ENCODE measurements around the gene KCNQ1.

The KCNQ1 gene

DNA sequence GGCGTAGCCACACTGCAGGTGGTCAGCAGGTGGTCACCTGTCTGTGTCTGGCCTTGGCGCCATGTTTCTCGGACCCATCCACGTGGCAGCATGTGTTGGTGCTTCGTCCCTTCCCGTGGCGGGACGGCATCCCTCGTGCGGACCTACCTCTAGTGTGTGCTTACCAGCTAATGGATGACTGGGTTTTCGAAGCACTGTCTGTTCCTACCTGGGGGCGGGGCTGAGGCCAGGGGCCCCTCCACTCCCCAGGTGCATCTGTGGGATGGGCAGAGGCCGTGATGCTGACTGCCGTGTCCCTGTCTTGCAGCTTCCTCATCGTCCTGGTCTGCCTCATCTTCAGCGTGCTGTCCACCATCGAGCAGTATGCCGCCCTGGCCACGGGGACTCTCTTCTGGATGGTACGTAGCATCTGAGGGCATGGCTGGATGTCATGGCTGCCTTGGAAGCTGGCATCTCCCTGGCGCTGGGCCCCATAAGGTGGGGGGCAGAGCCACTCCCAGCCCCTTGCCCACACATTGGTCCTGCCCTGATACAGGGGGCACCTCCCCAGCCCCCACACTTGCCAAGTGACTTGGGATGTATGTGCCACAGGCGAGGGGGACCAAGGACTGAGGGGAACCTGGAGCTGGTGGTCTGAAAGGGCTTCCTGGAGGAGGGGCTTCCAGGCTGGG lies 82.9 kb downstream of the KCNQ1 start:
- no peak for DNase-seq

DNA sequence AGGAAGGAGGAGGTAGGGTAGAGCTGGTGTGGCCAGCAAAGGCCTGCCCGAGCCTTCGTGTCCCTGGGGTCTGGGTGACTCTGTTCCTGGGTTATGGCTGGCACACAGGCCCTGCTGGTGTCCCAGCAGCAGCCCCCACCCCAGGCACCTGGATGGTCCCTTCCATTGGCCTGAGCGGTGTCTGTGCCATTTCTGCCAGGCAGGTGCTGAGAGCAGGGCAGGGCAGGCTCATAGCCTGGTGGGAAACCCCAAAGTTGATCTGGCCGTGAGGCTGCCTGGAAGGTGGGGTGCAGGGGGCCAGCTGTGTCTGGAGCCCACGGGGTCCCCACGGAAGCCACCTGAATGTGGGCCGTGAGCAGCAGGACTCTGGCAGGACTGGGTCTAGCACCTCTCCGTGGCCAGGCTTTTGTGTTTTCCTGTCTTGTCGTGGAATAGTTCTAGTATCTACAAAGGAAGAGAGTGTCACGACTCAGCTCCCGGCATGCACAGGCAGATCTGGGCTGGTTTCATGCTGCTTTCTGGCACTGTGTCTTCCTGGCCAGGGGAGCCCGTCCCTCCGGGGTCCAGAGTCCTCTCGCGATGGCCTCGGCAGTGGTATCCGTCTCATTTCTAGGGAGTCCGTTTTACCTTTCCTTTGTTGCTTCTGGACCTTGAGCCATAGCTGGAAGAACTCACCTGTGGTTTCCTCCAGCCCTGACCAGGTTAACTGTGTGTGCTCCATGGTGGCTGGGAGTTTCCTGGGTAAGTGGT lies 83.7 kb downstream of the KCNQ1 start:
- no peak for DNase-seq

DNA sequence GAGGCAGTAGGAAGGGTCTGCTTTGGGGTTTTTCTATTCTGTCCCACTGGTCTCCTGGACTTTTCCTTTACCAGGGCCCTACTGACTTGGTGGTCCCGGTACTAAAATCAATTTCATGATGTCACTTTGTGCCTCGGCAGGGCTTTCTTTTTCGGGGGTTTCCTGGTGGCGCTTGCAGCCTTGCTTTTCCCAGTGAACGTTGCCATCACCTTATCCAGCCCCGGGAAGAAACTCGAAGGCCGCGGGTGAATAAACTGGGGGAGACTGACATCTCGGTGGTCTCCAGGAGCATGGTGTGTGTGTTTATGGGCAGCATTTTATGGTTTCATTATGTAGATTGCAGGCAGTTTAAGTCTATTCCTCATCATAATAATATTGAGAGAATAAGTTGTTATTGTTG lies 84.4 kb downstream of the KCNQ1 start:
- DNase-seq = no peak

DNA sequence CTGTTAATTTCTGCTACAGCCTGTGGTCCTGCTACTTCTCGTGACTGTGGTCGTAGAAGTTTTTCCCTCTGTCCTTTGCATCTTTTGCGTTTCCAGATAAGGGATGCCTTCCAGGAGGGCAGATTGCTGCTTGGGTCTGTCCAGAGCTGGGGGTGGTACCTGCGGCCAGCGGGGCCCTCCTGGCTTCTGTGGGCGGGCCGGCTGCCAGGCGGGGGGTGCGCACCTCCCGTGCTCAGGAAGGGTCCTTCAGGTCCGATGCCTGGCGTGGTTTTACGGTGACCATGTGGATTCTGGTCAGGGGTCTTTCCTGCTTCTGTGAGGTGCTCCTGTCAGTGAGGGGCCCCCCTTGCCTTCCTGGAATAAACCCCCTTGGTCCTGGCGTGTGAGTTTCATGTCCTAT lies 84.8 kb downstream of the KCNQ1 start:
- DNase-seq = no peak

DNA sequence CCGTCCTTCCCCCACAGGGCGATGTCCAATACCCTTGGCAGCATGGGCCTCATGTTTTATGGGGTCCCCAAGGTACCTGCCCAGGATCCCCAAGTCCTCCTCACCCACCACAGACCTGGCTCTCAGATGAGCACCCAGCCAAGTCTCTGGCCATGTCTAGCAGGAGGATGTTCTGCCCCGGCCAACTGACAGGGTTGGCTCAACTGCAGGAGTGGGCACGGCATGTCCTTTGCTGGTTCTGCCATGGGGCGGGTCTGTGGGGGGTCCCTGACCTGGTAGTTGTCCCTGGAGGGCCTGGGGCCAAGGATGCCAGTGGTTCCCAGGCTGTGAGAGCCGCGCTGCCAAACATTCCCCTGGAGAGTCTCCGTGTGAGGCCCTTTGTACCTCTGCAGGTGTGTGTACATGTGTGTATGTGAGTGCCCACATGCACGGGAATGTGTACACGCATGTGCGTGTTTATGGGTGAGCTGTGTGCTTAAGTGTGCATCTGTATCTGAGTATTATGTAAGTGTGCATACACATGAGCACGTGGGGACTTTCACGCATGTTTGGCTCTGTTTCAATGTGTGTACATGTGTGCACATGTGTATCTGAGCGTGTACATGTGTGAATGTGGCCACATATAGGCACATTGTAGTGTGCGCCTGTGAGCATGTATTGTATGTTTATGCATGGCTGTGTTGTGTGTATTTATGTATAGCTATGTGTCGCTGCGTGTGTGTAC lies 85.5 kb downstream of the KCNQ1 start:
- no peak for DNase-seq

DNA sequence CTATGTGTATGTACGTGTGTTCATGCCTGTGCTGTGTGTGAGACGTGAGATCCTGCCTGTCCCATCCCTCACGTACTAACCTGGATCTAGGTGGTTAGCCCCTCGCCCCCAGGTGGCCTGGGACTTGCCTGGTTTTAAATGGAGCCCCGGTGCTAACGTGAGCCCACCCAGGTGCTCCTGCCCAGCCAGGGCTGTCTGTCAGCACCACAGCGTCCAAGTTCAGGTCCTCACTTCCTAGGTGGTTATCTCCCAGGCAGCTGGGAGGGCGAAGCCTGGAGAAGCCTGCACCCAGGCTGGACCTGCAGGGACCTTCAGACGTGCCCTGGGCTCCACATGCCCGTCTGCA lies 86.0 kb downstream of the KCNQ1 start:
- DNase-seq = no peak

DNA sequence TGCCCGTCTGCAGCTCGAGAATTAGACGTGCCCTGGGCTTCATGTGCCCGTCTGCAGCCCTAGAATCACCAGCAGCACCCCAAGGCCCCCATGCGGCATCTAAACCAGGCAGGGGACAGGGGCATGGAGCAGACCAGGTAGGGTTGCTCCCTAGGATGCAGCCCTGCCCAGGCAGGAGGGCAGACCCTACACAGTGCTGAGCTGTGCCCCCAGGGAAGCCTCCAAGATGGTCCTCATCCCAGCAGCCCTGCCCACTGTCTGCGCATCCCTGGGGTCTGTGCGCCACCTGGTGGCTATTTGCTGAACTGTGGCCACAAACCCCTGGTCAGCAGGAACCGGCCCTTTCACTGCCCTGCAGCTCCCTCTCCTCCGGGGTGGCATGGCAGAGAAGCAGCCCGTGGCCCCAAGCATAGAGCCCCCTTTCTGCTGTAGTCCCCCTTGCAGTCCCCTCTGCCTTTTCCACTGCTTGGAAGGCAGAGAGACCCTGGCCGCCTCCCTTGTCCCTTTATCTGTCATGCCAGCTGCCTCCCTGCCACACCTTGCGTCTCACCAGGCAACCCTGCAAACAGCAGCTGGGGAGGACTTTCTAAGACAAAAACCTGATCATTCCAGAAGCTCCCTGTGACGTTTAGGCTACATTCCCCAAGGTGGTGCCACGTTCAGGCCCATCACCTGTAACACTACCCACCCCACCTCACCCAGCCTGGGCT lies 86.6 kb downstream of the KCNQ1 start:
- DNase-seq = no peak

DNA sequence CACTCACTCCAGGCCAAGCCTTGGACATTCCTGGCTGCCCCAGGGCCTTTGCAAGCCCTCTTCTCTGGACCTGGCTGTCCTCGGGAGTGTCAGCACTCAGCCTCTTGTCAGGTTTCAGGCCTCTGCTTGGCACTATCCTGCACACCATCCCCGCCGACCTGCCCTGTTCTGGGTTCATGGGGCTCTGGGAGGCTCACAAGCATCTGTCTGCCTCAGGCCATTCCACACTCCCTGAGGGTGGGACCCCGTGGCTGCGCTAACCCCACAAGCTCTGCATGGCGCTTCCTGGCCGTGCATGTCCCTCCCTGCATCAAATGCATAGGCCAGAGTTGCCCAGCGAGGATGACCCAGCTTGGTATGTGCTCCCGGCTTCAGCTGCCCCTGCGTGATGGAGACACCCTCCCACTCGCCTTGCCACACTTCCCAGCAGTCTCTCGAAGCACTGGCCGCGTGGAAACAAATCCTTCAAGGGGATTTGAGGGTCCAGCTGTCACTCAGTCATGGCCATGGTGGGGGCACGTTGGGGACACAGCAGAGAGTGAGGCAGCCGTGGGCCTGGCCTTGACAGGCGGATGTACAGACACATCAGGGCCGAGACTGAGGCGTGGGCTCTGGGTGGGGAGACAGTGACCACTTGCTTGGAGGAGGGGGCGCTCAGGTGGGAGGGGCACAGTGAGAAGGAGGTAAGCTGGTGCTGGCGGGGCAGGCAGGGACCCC lies 87.3 kb downstream of the KCNQ1 start:
- DNase-seq = no peak

DNA sequence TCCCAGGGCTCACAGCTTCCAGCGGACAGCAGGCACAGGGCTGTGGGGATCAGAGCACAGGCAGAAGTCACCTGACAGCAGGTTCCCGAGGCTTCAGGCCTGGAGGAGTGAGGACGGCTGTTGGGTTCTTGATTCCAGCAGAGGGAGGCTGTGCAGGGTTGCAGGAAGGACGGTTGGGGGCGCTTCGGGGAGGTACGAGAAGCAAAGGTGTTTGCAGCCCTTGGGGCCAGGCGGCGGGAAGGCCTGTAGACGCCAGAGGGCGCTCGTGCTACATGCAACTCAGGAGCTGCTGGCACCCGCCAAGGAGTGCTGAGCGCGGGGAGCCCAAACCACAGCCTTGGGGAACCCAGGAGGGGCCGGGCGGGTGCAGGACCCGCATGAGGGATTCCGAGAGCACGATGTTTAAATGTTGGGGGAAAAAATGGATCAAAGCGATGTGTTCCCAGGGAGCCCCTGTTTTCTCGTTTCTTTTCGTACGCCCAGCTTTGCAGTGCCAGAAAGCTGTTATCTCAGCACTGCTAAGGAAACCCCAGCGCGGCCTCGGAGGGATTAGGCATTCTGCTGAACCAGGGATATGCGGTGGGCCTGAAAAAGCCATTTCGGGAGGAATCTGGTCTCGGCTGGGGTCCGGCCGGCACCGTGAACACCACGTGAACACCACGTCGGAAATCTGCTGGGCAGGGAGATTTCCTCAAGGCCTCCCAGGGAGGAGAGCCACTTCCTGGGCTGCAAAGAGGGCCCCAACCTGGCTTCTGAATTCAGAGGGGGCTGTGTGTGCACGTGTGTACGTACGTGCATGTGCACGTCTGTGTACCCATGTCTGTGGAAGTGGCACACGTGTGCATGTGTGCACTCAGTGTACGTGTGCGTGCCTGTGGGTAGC lies 88.1 kb downstream of the KCNQ1 start:
- no peak for DNase-seq

DNA sequence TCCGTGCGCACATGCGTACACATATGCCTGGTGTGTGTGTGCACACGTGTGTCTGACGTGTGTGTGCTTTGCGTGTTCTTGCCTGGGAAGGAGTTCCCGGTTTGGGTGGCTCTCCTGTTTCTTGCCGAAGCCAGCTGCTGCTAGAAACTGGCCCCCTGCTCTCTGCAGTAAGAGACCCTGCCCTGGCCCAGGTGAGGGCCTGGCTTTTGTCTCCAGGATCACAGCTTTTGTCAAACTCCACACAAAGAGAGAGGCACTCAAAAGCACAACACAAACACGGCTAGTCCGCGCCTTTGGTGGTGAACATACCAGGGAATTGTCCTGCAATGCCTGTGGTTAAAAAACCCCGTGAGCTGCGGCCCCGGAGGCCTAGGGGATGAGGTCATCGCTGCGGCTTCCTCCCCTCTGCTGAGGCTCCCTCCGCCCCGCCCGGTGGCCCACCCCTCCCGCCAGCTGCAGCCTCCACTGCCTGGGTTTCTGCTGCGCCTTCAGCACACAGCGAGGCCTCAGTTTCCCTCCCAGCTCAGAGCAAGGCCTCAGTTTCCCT lies 88.9 kb downstream of the KCNQ1 start:
- no peak for DNase-seq

DNA sequence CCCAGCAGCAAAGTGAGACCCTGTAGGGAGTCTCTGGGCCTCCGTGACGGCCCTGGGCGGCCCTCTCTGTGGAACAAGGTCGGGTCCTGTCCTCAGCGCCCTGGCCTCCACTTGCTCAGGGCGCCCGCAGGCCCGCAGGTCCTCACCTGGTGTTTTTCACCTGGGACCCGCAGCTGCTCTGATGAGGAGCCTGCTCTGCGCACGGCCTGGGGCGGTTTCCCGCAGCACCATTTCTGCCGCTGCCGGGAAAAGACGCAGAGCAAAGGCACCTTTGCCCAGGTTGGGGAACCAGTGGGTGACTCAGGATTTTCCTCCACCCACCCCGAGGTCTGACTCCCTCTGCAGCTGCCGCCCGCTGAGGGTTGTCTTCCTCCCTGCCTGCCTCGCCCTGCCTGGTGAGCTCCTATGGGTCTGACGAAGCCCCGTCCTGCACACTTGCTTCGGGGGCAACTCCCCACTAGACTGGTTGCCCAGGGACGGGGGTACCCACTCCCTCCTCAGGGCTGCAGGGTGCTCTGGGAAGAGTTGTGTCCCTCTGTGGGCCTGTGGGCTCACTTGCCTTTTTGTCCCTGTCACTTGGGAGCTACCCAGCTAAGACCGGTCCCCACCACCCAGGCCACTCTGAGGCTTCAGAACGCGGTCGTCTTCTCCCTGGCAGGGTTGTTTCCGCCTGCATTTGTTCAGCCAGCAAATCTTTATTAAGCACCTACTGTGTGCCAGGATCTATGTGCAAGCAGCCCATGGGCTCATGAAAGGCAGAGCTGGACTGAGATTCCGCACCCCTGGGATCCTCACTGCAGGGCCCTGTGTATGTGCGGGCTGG lies 89.5 kb downstream of the KCNQ1 start:
- no peak for DNase-seq

DNA sequence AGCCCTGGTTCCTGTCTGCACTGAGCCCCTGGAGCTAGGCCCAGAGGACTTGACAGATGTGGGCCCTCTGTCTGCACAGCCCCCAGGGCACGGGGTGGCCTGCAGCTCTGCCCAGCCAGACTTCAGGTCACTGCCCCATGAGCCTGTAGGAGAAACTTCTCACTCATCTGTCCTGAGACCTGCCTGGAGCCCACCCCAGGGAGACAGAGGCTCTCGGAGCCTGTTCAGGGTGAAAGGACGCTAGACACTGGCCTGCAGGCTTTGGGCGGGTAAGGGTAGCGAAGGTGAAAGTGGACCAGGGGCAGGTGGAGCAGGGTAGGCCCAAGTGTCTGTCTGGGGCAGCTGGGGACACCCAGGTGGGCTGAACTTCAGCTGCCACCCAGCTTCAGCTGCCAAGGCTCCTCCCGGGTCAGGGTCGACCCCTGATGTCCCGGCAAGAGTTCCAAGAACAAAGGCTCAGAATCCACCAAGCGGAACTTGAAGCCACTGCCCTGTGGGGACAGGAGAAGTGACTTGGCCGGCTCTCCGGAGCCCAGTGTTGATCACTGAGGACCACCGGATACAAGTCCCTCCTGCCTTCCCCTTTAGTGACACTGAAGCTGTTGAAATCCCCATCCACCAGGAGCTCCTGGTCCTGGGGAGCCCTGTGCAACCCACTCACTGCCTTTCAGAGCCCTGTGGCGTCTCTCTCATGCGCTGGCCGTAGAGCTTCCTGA lies 90.3 kb downstream of the KCNQ1 start:
- no peak for DNase-seq

DNA sequence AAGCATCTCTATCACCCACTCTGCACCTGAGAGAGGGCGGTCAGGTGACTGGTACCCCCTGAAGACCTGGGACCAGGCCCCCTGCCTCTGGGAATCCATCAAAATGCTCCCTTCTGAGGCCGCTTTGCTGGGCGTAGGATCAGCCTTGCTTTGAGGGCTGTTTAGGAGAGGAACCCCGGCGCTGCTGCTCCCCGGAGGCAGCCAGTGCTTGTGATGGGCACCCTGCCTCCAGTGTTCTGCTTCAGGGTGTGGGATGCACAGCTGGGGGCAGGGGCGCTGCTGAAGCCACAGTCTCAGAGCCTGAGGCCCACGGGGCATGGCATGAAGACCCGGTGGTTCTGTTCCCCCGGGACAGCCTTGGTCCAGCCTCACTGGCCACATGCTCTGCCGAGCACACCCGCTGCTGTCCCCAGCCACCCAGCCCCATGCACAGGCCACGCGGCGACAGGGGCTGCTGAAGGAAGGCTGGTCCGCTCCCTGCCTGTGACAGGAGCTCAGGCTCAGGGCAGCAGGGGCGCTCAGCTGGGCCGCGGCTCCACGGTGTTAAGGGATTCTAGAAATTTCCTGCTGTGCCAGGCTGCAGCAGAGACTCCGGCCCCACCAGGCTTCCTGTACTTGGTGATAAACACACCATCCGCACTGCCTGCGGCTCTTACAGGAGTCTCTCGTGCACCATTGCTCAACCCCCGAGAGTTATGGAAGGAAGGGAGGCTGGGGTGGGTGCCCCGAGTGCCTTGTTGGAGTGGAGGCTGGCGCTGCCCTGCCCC lies 91.0 kb downstream of the KCNQ1 start:
- DNase-seq = no peak

DNA sequence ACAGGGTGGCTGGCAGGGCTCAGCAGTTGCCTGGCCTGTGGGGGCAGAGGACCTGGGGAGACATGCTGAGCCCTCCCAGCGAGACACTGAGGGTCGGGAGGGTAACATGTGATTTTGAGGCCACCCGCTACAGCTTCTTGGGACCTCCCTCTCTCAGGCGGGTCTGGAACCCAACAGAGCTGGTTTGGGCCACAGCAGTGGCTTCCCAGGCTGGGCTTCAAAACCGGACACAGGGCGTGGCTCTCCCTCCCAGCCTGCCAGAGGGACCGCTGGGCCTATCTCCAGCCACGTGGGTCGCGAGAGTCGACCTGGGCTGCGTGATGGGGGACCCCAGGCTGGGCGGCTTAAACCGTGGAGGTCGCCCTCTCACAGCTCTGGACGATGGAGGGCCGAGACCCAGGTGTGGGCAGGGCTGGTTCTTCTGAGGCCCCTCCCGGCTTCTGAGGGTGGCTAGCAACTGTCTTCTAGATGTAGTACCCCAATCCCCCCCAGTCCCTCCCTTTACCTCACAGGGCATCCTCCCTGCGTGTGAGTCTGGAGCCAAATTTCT lies 91.7 kb downstream of the KCNQ1 start:
- no peak for DNase-seq

DNA sequence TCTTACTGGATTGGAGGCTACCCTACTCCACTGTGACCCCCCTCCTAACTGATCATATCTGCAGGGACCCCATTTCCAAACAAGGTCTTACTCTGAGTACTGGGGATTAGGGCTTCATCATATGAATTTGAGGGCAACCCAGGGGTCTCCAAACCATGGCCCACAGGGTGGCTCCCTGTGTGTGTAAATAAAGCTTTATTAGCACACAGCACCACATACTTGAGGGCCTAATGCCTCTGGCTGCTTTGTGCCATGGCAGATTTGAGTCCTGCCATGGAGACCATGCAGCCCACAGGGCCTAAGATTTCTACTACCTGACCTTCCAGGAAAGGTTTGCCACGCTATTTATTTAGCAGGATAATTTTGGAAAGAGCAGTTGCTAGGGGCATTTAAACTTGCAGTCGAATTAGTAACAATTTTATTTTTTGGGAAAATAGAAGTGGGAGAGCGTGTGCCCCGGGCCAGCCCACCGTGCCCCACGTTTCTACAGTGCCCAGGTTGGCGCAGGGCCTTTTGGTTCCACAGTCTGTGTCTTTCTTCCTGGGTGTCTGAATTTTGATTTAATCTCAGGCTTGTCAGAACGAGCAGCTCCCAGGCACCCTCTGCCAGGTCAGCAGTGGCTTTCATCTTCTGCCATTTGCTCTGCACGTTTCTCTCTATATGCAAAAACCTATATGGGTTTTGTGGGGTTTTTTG lies 92.3 kb downstream of the KCNQ1 start:
- no peak for DNase-seq

DNA sequence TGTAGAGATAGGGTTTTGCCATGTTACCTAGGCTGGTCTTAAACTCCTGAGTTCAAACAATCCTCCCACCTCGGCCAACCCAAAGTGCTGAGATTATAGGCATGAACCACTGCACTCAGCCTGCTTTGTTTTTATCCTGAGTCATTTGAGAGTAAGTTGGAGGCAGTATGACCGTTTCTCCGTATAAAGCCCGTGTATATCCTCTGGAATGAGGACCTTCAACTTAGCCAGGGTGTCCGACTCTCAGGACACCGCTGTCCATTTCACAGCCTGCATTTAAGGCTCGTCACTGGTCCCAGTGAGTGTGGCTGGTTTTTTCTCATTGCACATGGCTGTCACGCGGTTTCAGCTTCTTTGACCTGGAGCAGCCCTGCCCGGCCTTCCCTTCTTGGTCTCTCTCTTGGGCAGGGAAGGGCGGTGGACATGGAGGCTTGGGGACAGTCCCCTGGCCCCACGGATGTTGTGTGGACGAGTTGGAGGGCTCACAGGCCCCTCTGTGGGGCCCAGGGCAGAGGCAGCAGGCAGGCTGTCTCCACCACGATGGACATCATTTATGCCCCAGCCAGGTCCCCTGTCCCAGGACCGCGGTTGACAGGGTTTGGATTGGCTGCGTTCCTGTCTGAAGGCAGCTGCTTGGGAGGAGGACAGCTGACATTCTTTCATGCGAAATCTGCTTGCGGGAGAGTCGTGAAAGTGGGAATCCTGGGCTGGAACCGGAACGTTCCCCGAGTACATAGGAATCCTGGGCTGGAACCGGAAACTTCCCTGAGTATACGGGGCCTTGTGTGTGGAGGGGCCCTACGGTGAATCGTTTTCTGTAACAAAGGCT lies 93.3 kb downstream of the KCNQ1 start:
- DNase-seq = no peak

DNA sequence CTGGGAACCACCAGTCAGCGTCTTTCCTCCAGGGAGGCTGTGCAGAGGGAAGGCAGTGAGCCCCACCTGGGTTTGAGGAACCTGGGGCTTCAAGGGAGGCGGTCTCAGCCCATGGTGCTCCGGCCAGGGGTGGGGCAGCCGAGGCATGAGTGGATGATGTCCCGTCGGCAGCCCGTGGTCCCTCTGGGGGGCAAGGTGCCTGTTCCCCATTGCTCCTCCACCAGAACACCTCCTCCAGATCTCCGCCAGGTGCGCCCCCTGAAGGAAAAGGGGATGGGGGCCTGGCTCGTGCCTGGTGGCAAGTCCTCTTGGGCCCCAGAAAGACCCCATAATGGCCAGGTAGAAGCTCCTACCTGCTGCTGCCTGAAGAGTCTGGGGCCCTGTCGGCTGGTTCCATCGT lies 94.1 kb downstream of the KCNQ1 start:
- no peak for DNase-seq
